Iris pigment epithelial cell (primary cell): Measurements from ENCODE around the gene PPP1R18.
"Not testable (repeated sequence)": the region's sequence is repeated elsewhere in the genome, so short reads cannot be mapped to it uniquely, and the experiment has no call there.

Experiments used
- DNase-seq: peaks from one replicate; pipeline ENCODE4 v3.0.0-alpha.2; 2011; ENCODE audit warnings: low read depth

PPP1R18 gene, protein sequence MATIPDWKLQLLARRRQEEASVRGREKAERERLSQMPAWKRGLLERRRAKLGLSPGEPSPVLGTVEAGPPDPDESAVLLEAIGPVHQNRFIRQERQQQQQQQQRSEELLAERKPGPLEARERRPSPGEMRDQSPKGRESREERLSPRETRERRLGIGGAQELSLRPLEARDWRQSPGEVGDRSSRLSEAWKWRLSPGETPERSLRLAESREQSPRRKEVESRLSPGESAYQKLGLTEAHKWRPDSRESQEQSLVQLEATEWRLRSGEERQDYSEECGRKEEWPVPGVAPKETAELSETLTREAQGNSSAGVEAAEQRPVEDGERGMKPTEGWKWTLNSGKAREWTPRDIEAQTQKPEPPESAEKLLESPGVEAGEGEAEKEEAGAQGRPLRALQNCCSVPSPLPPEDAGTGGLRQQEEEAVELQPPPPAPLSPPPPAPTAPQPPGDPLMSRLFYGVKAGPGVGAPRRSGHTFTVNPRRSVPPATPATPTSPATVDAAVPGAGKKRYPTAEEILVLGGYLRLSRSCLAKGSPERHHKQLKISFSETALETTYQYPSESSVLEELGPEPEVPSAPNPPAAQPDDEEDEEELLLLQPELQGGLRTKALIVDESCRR

GRCh38 chr6:30686009-30686907 is at the start of gene PPP1R18:
TSS of gene PPP1R18 (minus strand) at chr6:30686645. CDS start at chr6:30686018, 627 bp downstream.
- peak; percentile 65 for DNase-seq

GRCh38 chr6:30735668-30736314 is 49.3 kb upstream of the PPP1R18 start:
- no peak for DNase-seq

DNA sequence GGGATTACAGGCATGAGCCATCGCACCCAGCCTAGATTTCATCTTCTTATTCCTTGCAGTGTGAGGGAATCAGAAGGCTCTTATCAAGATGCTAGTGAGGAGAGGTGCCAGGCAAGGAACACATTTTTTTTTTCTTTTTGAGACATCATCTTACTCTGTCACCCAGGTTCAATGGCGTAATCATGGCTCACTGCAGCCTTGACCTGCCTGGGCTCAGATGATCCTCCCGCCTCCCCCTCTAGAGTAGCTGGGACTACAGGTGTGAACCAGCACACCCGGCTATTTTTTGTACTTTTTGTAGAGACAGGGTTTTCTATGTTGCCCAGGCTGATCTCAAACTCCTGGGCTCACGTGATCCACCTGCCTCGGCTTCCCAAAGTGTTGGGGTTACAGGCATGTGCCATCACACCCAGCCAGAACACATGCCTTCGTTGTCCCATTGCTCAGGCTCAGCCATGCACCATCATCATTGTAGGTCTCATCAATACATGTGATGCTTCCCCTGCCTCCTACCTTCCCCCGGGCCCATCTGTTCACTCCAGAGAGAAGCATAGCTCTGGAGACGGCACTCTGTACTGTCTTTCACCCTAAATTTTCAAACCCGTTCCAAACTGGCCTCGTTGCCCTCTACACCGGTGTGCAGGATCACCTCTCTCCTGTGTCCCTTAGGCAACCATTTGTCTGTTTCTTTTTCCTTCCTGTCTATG is 45.9 kb upstream of the PPP1R18 start:
- no peak for DNase-seq

GRCh38 chr6:30730601-30731435 is 44.4 kb upstream of the PPP1R18 start:
- peak; percentile 68 for DNase-seq

- peak; percentile 72 for DNase-seq
Measured at GRCh38 chr6:30727920-30728553, 41.6 kb upstream of the PPP1R18 start.

GRCh38 chr6:30726506-30727413 is 40.3 kb upstream of the PPP1R18 start:
- DNase-seq: no peak

DNA sequence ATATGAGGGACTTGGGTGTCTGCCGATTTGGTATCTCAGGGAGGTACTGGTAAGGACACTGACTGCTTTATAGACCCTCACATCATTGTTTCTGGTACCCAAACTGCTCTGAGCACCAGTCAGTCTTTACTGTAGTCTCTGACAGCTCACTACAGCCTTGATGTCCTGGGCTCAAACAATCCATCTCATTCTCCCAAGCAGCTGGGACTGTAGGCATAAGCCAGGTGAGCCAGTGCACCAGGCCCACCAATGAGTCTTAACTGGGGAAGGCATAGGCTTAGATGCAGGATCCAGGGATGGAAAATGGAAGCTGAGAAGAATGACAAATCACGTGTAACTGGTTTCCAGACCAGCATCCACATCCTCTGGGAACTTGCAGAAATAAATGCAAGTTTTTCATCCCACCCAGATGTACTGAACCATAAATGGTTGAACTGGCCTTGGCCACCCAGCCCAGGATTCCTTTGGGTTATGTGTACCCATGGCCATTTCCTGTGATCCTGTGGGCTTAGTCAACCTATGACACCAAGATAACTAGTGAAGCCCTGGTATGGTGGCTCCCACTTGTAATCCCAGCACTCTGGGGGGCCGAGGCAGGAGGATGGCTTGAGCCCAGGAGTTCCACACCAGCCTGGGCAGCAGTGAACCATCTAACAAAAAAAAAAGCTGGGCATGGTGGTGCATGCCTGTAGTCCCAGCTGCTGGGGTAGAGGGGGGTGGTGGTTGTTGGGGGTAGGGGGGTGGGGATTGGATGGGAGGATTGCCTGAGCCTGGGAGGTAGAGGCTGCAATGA is 39.5 kb upstream of the PPP1R18 start:
- DNase-seq: peak; percentile 50

DNA sequence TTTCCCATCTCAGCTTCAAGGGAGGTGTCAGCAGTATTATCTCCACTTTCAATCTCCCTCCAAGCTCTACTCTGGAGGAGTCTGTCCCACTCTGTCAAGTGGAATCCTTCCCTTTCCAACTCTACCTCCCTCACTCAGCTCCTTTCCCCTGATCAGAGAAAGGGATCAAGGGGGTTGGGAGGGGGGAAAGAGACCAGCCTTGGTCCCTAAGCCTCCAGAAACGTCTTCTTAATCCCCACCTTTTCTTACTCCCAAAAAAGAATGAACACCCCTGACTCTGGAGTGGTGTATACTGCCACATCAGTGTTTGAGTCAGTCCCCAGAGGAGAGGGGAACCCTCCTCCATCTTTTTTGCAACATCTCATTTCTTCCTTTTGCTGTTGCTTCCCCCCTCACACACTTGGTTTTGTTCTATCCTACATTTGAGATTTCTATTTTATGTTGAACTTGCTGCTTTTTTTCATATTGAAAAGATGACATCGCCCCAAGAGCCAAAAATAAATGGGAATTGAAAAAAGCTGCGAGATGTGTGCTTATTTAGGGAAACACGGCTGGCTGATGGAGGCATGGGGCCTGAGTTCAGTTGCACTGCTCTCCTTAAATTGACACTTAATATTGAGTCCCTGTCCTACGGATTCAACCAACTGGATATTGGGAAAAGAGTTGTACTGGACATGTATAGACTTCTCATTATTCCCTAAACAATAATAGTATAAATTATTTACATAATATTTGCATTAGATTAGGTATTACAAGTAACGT is 38.6 kb upstream of the PPP1R18 start:
- no peak for DNase-seq

DNA sequence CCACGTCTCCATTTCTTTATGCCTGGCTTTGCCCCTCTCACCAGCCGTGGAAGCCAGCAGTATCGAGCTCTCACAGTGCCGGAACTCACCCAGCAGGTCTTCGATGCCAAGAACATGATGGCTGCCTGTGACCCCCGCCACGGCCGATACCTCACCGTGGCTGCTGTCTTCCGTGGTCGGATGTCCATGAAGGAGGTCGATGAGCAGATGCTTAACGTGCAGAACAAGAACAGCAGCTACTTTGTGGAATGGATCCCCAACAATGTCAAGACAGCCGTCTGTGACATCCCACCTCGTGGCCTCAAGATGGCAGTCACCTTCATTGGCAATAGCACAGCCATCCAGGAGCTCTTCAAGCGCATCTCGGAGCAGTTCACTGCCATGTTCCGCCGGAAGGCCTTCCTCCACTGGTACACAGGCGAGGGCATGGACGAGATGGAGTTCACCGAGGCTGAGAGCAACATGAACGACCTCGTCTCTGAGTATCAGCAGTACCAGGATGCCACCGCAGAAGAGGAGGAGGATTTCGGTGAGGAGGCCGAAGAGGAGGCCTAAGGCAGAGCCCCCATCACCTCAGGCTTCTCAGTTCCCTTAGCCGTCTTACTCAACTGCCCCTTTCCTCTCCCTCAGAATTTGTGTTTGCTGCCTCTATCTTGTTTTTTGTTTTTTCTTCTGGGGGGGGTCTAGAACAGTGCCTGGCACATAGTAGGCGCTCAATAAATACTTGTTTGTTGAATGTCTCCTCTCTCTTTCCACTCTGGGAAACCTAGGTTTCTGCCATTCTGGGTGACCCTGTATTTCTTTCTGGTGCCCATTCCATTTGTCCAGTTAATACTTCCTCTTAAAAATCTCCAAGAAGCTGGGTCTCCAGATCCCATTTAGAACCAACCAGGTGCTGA is 37.6 kb upstream of the PPP1R18 start:
- not testable (repeated sequence) for DNase-seq

GRCh38 chr6:30723159-30723842 is 36.9 kb upstream of the PPP1R18 start:
- not testable (repeated sequence) for DNase-seq

GRCh38 chr6:30722280-30723112 is 36.1 kb upstream of the PPP1R18 start:
- peak; percentile 59 for DNase-seq

DNA sequence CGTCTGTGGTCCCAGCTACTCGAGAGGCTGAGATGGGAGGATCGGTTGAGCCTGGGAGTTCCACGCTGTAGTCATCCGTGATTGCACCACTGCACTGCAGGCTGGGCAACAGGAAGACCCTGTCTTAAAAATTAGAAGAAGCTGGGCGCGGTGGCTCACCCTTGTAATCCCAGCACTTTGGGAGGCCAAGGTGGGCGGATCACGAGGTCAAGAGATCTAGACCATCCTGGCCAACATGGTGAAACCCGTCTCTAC is 35.5 kb upstream of the PPP1R18 start:
- peak; percentile 71 for DNase-seq

GRCh38 chr6:30721198-30722024 is 35.0 kb upstream of the PPP1R18 start:
- peak; percentile 89 for DNase-seq

DNA sequence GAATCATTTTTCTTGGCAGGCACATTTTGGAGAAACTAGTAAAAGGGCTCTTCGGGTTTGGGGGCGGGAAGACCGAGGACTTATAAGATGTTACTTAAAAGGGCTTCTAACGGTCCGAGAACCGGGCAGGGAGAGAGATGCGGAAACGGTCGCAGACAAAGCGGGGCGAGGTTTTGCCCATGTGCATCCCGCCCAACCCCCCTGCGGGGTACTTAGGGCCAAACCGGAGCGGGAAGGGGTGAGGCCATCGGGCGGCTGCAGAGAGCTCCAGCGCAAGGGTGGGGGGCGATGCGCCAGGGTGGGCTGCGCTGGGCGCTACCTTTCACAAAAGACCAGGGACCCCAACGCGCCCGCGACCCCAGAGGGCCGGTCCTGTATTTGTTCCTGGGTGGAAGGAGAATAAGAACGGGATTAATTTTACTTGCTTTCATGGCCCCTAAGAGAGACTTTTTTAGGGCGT is 34.3 kb upstream of the PPP1R18 start:
- DNase-seq: peak; percentile 38
